Stomach (tissue), 9 donors: ENCODE data around the gene BTBD19. TPM values are rescaled to one million over a fixed set of nuclear protein-coding genes. Genes with fewer than 3 reads are reported as not detected.

Experiments used
- DNase-seq, 2 donors: peaks; one replicate each; pipeline versions ENCODE4 v3.0.0 to v3.0.0-alpha.2; 2013 to 2019
- H3K27ac ChIP-seq, 5 donors: fragments of 200-600 bp in 4 of 5; sonication (generic) in 4 of 5; one replicate each; pipeline ENCODE4 v1.5.1; 2013 to 2019; ENCODE audit warnings: mild to moderate bottlenecking in 1 of 5, moderate library complexity in 1 of 5
- H3K27me3 ChIP-seq, 3 donors: fragments of 200-600 bp; sonication (generic); one replicate each; pipeline ENCODE4 v1.5.1; 2017 to 2019; ENCODE audit warnings: mixed run types in 1 of 3
- H3K36me3 ChIP-seq, 4 donors: fragments of 200-600 bp; sonication (generic); 1 replicate in 3 of 4; 2 replicates in 1 of 4; pipeline ENCODE4 v1.5.1; 2016 to 2019
- H3K4me1 ChIP-seq, 4 donors: fragments of 200-600 bp; sonication (generic); one replicate each; pipeline ENCODE4 v1.5.1; 2016 to 2019
- H3K4me3 ChIP-seq, 4 donors: fragments of 200-600 bp; sonication (generic) in 3 of 4; one replicate each; pipeline ENCODE4 v1.5.1; 2016 to 2019; ENCODE audit warnings: mild to moderate bottlenecking in 1 of 4
- H3K9me3 ChIP-seq, 4 donors: fragments of 200-600 bp; sonication (generic); one replicate each; pipeline ENCODE4 v1.5.1; 2016 to 2019
- CTCF ChIP-seq, 7 experiments: fragments of 450-650 bp in 4 of 7; fragments of 200-600 bp in 3 of 7; sonication (generic) in 3 of 7; IDR thresholded peaks; one replicate each; pipeline ENCODE4 v1.5.1; 2016 to 2019; ENCODE audit warnings: antibody characterized with exemption in 7 of 7, control low read depth in 2 of 7, mild to moderate bottlenecking in 1 of 7
- EP300 ChIP-seq: sonication (generic); formaldehyde crosslinking; IDR thresholded peaks from one replicate; pipeline ENCODE4 v1.6.1; 2017; ENCODE audit warnings: antibody characterized with exemption
- POLR2A ChIP-seq, 4 donors: fragments of 450-650 bp; IDR thresholded peaks; one replicate each; pipeline ENCODE4 v1.6.1; 2016; ENCODE audit warnings: antibody characterized with exemption in 4 of 4, control low read depth in 2 of 4, mild to moderate bottlenecking in 1 of 4, moderate library complexity in 1 of 4
- POLR2AphosphoS5 ChIP-seq, 3 donors: sonication (generic); formaldehyde crosslinking; IDR thresholded peaks; one replicate each; pipeline ENCODE4 v1.6.1; 2016; ENCODE audit warnings: antibody characterized with exemption in 3 of 3
- WGBS, 5 donors: extraction: QIAGEN DNeasy Blood & Tissue Kit in 3 of 5; methylation state at CpG; one replicate each; pipeline versions ENCODE4 v1.1.5 to v1.1.7; 2013 to 2018; 5-methylcytosine and 5-hydroxymethylcytosine counted together
- intact Hi-C: fragments of 100-400 bp; cut with DNase I; formaldehyde crosslinking; loops from one replicate; pipeline ENCODE4 v1.15.1; 2023; ENCODE audit warnings: low total_unique reads
- polyA plus RNA-seq, 3 donors: library from polyadenylated mRNA; stranded (reverse); fragments of 200-250 nt; gene quantifications; one replicate each; pipeline ENCODE4 v1.2.3, GENCODE V29; 2013
- total RNA-seq, 5 donors: library from RNA; depleted of rRNA; stranded (reverse); fragments of >200 nt; gene quantifications; one replicate each; pipeline versions ENCODE4 v1.1.0 to v1.2.3, GENCODE V29; 2014 to 2016
- donor health status: healthy with polysubstance abuse.
- donor health status: Bipolar disorder and iron deficiency.
- donor health status: healthy.

Gene BTBD19
- total and polyA plus RNA-seq, 8 donors, result 0.89 to 4.1 (median 2.9) TPM; not detected in 2

DNA sequence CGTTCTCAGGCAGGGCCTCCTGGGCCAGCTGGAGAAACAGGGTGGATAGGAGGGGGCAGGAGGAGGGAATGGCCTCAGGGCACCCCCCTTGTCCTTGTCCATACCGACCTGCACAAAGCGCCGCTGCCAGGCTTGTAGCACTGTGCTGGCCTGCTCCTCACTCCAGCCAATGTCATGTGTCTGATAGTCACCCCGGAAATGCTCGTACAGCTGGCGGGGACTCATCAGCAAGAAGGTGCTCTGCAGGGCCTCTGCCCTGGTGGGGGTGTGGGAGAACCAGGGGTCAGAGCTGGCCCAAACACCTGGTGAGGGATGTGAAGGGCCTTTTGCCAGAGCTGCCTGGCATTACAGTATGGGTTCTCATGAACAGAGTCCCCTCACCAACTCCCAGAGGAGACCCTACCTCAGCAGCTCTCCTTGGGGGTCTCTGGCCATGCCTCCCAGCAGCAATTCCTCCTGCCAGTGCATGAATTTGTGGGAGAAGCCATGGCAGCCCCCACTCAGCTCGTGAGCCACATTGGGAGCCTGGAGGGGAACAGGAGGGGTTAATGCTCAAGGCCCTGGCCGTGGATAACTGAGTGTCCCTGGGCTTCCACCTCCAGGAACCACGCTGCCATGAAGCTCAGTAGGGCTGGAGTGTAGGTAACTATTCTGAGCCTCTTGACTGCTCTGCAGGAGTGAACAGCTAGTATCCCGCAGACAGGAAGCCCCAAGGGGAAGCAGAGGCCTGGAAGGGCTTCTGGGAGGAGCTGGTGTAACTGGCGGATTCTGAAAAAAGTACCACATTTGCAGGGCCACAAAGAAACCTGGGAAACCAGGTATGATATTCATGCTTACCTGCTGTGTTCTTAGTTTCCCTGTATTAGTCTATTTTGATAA lies 21.4 kb downstream of the BTBD19 start:
- TF ChIP-seq EP300 (no peak), POLR2AphosphoS5 (IDR thresholded peaks at IDR 0.05) (no peak), CTCF (IDR thresholded peaks at IDR 0.05) (no peak), POLR2A (IDR thresholded peaks at IDR 0.05) (no peak)

DNA sequence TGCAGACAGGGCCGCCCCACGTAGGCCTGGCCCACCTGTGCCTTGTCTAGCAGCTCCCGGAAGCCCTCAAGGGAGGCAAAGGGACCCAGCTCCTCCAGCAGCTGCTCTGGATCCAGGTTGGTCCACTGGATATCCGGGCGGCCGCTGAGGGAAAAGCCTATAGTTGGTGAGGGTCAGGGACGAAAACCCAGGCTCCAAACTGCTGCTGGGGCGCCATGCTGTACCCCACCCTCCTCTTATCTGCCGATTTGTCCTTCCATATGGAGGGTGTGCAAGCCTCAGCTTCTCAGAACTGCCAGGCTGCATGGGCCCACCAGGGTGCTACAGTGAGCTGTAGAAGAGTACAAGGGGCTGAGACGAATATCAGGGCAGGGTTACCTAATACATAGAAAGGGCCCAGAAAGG lies 22.6 kb downstream of the BTBD19 start:
- Histone ChIP-seq H3K27ac (no peak overlapping the region), H3K27me3 (no peaks in the 10 kb centered on the region), H3K36me3 (no peaks in the 10 kb centered on the region), H3K4me1 (peaks cover 0 to 17% (median 5%) of the 10 kb centered on the region in 4 donors), H3K9me3 (no peaks in the 10 kb centered on the region), H3K4me3 (no peak overlapping the region)
- intact Hi-C loops, result loop anchor here (10.0 kb wide), 1 partner anchor 174 kb away; no protein-coding TSS in a partner anchor
- no peak for DNase-seq
- TF ChIP-seq POLR2A (IDR thresholded peaks at IDR 0.05) (no peak), CTCF (IDR thresholded peaks at IDR 0.05) (no peak), POLR2AphosphoS5 (IDR thresholded peaks at IDR 0.05) (no peak), EP300 (no peak)
- 74 to 88% (median 82%) methylated on average over 7 to 10 of the region's 10 CpGs for WGBS, 5 donors

More for the DNA sequence above, 21.4 kb downstream of the BTBD19 start:
- H3K36me3 ChIP-seq, result no peaks in the 10 kb centered on the region
- H3K9me3 ChIP-seq, result no peaks in the 10 kb centered on the region
- H3K4me1 ChIP-seq, result peaks cover 0 to 17% (median 3%) of the 10 kb centered on the region in 4 donors
- no peak overlapping the region for H3K27ac ChIP-seq
- H3K4me3 ChIP-seq, result no peak overlapping the region
- no peaks in the 10 kb centered on the region for H3K27me3 ChIP-seq
- 82 to 91% (median 85%) methylated on average over 8 to 12 of the region's 12 CpGs for WGBS, 5 donors
- DNase-seq, result no peak
- intact Hi-C loops, result loop anchor here (10.0 kb wide), 1 partner anchor 175 kb away; no protein-coding TSS in a partner anchor

DNA sequence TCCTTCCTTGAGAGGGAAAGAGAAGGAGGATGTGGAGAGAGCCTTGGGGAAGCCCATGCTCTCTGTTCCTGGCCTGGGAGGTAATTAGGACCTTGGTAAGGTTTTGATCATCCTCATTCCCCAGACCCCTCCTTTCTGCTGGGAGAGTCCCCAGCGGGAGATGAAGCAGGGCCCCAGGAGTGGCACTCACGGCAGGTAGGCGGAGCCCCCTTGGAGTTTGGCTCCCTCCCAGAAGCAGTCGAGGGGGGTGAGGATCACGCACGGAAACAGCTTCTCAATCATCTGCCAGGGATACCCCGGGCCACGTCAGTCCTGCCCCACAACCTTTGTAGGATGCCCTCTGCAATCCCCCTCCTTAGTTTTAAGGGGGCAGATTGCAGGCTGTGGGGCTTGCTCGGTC lies 23.2 kb downstream of the BTBD19 start:
- intact Hi-C loops, result loop anchor here (10.0 kb wide), 1 partner anchor 173 kb away; no protein-coding TSS in a partner anchor
- WGBS, 5 donors, result 35 to 63% (median 44%) methylated on average over 3 to 9 of the region's 9 CpGs
- no peaks in the 10 kb centered on the region for H3K9me3 ChIP-seq
- no peak for TF ChIP-seq CTCF (IDR thresholded peaks at IDR 0.05)
- TF ChIP-seq POLR2A (IDR thresholded peaks at IDR 0.05), result no peak
- no peak for TF ChIP-seq POLR2AphosphoS5 (IDR thresholded peaks at IDR 0.05)
- no peak for TF ChIP-seq EP300
- peaks cover 0 to 11% (median 6%) of the 10 kb centered on the region in 4 donors for H3K4me1 ChIP-seq
- no peaks in the 10 kb centered on the region for H3K27me3 ChIP-seq
- H3K4me3 ChIP-seq, result no peak overlapping the region
- no peak overlapping the region for H3K27ac ChIP-seq
- H3K36me3 ChIP-seq, result no peaks in the 10 kb centered on the region
- no peak for DNase-seq

DNA sequence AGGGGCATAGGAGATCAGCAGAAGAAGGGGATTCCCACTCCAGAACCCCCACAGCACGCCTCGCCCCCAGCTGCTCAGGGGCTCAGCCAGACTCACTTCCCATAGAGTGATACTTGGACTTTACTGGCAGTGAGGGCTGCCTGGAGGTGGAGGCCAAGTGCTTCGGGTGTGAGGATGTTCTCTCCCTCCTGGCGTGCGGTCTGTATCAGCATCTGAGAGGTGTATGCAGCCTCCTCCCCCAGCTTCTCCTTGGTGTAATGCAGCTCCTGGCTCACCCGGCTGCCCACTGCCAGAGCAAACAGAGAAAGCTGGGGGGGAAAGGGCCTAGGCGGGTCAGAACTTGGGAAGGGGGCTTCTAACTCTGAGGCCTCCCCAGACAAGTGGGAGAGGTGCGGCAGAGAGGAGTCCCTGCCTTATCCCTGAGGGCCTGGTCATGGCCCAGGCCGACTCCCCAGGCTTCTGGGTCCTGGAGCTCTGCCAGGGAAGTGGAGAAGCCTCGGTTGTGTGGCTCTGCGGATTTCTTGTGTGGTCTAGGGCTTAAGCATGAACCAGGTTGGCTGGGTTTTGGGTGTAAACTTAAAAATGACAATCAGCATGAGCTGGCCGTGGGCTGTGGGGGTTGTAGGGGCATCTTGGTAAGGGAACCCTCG lies 23.9 kb downstream of the BTBD19 start:
- 70 to 77% (median 75%) methylated on average over 11 to 13 of the region's 13 CpGs for WGBS, 5 donors
- intact Hi-C loops, result loop anchor here (10.0 kb wide), 1 partner anchor 173 kb away; no protein-coding TSS in a partner anchor

More for the DNA sequence above, 23.9 kb downstream of the BTBD19 start:
- H3K4me3 ChIP-seq, result no peak overlapping the region
- peaks cover 0 to 6% (median 5%) of the 10 kb centered on the region in 4 donors for H3K4me1 ChIP-seq
- no peak overlapping the region for H3K27ac ChIP-seq
- no peaks in the 10 kb centered on the region for H3K27me3 ChIP-seq
- no peaks in the 10 kb centered on the region for H3K9me3 ChIP-seq
- H3K36me3 ChIP-seq, result no peaks in the 10 kb centered on the region
- TF ChIP-seq EP300, result no peak
- no peak for TF ChIP-seq POLR2A (IDR thresholded peaks at IDR 0.05)
- no peak for TF ChIP-seq POLR2AphosphoS5 (IDR thresholded peaks at IDR 0.05)
- TF ChIP-seq CTCF (IDR thresholded peaks at IDR 0.05), result no peak
- no peak for DNase-seq
